Testis (tissue), 2 donors: ENCODE results near the gene SPTLC2.

ENCODE experiments used
- CTCF ChIP-seq, 3 experiments: fragments of 450-650 bp in 2 of 3; fragments of 200-600 bp in 1 of 3; sonication (generic) in 1 of 3; IDR thresholded peaks; one replicate each; pipeline ENCODE4 v1.5.1; 2016 to 2019; ENCODE audit warnings: antibody characterized with exemption in 3 of 3, mild to moderate bottlenecking in 2 of 3, moderate library complexity in 1 of 3
- POLR2A ChIP-seq: fragments of 450-650 bp; IDR thresholded peaks from one replicate; pipeline ENCODE4 v1.6.1; 2017; ENCODE audit warnings: antibody characterized with exemption, mild to moderate bottlenecking, moderate library complexity

GRCh38 chr14:77613201-77613600 is 3.2 kb downstream of the SPTLC2 start:
- TF ChIP-seq CTCF (IDR thresholded peaks at IDR 0.05) (no peak), POLR2A (no peak)
